ENCODE data around the gene MUC5B.
"Not testable (repeated sequence)": the region's sequence is repeated elsewhere in the genome, so short reads cannot be mapped to it uniquely, and the experiment has no call there.

MUC5B gene

GRCh38 chr11:1180171-1180570 lies 42.7 kb upstream of the MUC5B start:
- no peaks in the 10 kb centered on the region for H3K9me3 ChIP-seq (ENCODE audit: control insufficient read depth, low read depth, low read length)
- no peaks in the 10 kb centered on the region for H3K36me3 ChIP-seq (ENCODE audit: control insufficient read depth, low read depth, low read length)
- no peak overlapping the region for H3K9ac ChIP-seq (ENCODE audit: low read length)
- no peaks in the 10 kb centered on the region for H3K27me3 ChIP-seq (ENCODE audit: control insufficient read depth, insufficient read depth, low read length)
- H3K4me1 ChIP-seq (ENCODE audit: control insufficient read depth, low read depth, low read length) = no peaks in the 10 kb centered on the region
- H3K4me3 ChIP-seq (ENCODE audit: low read length) = no peak overlapping the region
- H3K27ac ChIP-seq (ENCODE audit: low read length) = no peak overlapping the region

GRCh38 chr11:1180947-1181391 lies 41.9 kb upstream of the MUC5B start:
- no peaks in the 10 kb centered on the region for H3K9me3 ChIP-seq (ENCODE audit: control insufficient read depth, low read depth, low read length)
- no peak overlapping the region for H3K9ac ChIP-seq (ENCODE audit: low read length)
- no peak overlapping the region for H3K27ac ChIP-seq (ENCODE audit: low read length)
- H3K4me3 ChIP-seq (ENCODE audit: low read length) = no peak overlapping the region
- H3K36me3 ChIP-seq (ENCODE audit: control insufficient read depth, low read depth, low read length) = no peaks in the 10 kb centered on the region
- H3K27me3 ChIP-seq (ENCODE audit: control insufficient read depth, insufficient read depth, low read length) = no peaks in the 10 kb centered on the region
- H3K4me1 ChIP-seq (ENCODE audit: control insufficient read depth, low read depth, low read length) = no peaks in the 10 kb centered on the region

- H3K4me3 ChIP-seq (ENCODE audit: low read length) = no peak overlapping the region
- H3K9ac ChIP-seq (ENCODE audit: low read length) = no peak overlapping the region
- no peaks in the 10 kb centered on the region for H3K36me3 ChIP-seq (ENCODE audit: control insufficient read depth, low read depth, low read length)
- H3K27ac ChIP-seq (ENCODE audit: low read length) = no peak overlapping the region
- no peaks in the 10 kb centered on the region for H3K27me3 ChIP-seq (ENCODE audit: control insufficient read depth, insufficient read depth, low read length)
- H3K9me3 ChIP-seq (ENCODE audit: control insufficient read depth, low read depth, low read length) = no peaks in the 10 kb centered on the region
- H3K4me1 ChIP-seq (ENCODE audit: control insufficient read depth, low read depth, low read length) = no peaks in the 10 kb centered on the region
Observed at GRCh38 chr11:1181420-1181819, 41.4 kb upstream of the MUC5B start.

GRCh38 chr11:1181853-1182535 lies 40.9 kb upstream of the MUC5B start:
- no peaks in the 10 kb centered on the region for H3K36me3 ChIP-seq (ENCODE audit: control insufficient read depth, low read depth, low read length)
- H3K27ac ChIP-seq (ENCODE audit: low read length) = no peak overlapping the region
- no peaks in the 10 kb centered on the region for H3K27me3 ChIP-seq (ENCODE audit: control insufficient read depth, insufficient read depth, low read length)
- no peaks in the 10 kb centered on the region for H3K4me1 ChIP-seq (ENCODE audit: control insufficient read depth, low read depth, low read length)
- no peaks in the 10 kb centered on the region for H3K9me3 ChIP-seq (ENCODE audit: control insufficient read depth, low read depth, low read length)
- H3K4me3 ChIP-seq (ENCODE audit: low read length) = no peak overlapping the region
- no peak overlapping the region for H3K9ac ChIP-seq (ENCODE audit: low read length)

- not testable (repeated sequence) for H3K4me3 ChIP-seq (ENCODE audit: low read length); H3K4me1 ChIP-seq (ENCODE audit: control insufficient read depth, low read depth, low read length); H3K27me3 ChIP-seq (ENCODE audit: control insufficient read depth, insufficient read depth, low read length); H3K9ac ChIP-seq (ENCODE audit: low read length); H3K36me3 ChIP-seq (ENCODE audit: control insufficient read depth, low read depth, low read length); H3K9me3 ChIP-seq (ENCODE audit: control insufficient read depth, low read depth, low read length); H3K27ac ChIP-seq (ENCODE audit: low read length)
Observed at GRCh38 chr11:1184139-1184538, 38.7 kb upstream of the MUC5B start.

- not testable (repeated sequence) for H3K4me3 ChIP-seq (ENCODE audit: low read length); H3K27ac ChIP-seq (ENCODE audit: low read length); H3K36me3 ChIP-seq (ENCODE audit: control insufficient read depth, low read depth, low read length); H3K4me1 ChIP-seq (ENCODE audit: control insufficient read depth, low read depth, low read length); H3K27me3 ChIP-seq (ENCODE audit: control insufficient read depth, insufficient read depth, low read length); H3K9me3 ChIP-seq (ENCODE audit: control insufficient read depth, low read depth, low read length); H3K9ac ChIP-seq (ENCODE audit: low read length)
Observed at GRCh38 chr11:1188451-1189130, 34.3 kb upstream of the MUC5B start.

- H3K27me3 ChIP-seq (ENCODE audit: control insufficient read depth, insufficient read depth, low read length); H3K9me3 ChIP-seq (ENCODE audit: control insufficient read depth, low read depth, low read length); H3K9ac ChIP-seq (ENCODE audit: low read length); H3K27ac ChIP-seq (ENCODE audit: low read length); H3K4me3 ChIP-seq (ENCODE audit: low read length); H3K4me1 ChIP-seq (ENCODE audit: control insufficient read depth, low read depth, low read length); H3K36me3 ChIP-seq (ENCODE audit: control insufficient read depth, low read depth, low read length): not testable (repeated sequence)
Observed at GRCh38 chr11:1189816-1190215, 33.0 kb upstream of the MUC5B start.

- H3K27ac ChIP-seq (ENCODE audit: low read length); H3K9me3 ChIP-seq (ENCODE audit: control insufficient read depth, low read depth, low read length); H3K9ac ChIP-seq (ENCODE audit: low read length); H3K4me1 ChIP-seq (ENCODE audit: control insufficient read depth, low read depth, low read length); H3K4me3 ChIP-seq (ENCODE audit: low read length); H3K36me3 ChIP-seq (ENCODE audit: control insufficient read depth, low read depth, low read length); H3K27me3 ChIP-seq (ENCODE audit: control insufficient read depth, insufficient read depth, low read length): not testable (repeated sequence)
Observed at GRCh38 chr11:1191786-1192470, 30.9 kb upstream of the MUC5B start.

- no peaks in the 10 kb centered on the region for H3K27me3 ChIP-seq (ENCODE audit: control insufficient read depth, insufficient read depth, low read length)
- H3K4me1 ChIP-seq (ENCODE audit: control insufficient read depth, low read depth, low read length) = no peaks in the 10 kb centered on the region
- H3K36me3 ChIP-seq (ENCODE audit: control insufficient read depth, low read depth, low read length) = no peaks in the 10 kb centered on the region
- no peaks in the 10 kb centered on the region for H3K9me3 ChIP-seq (ENCODE audit: control insufficient read depth, low read depth, low read length)
- H3K27ac ChIP-seq (ENCODE audit: low read length) = no peak overlapping the region
- H3K4me3 ChIP-seq (ENCODE audit: low read length) = no peak overlapping the region
- no peak overlapping the region for H3K9ac ChIP-seq (ENCODE audit: low read length)
Observed at GRCh38 chr11:1192741-1193325, 30.0 kb upstream of the MUC5B start.

- Histone ChIP-seq H3K27ac (ENCODE audit: low read length) (no peak overlapping the region), H3K27me3 (ENCODE audit: control insufficient read depth, insufficient read depth, low read length) (no peaks in the 10 kb centered on the region), H3K36me3 (ENCODE audit: control insufficient read depth, low read depth, low read length) (no peaks in the 10 kb centered on the region), H3K9me3 (ENCODE audit: control insufficient read depth, low read depth, low read length) (no peaks in the 10 kb centered on the region), H3K4me1 (ENCODE audit: control insufficient read depth, low read depth, low read length) (no peaks in the 10 kb centered on the region), H3K9ac (ENCODE audit: low read length) (no peak overlapping the region), H3K4me3 (ENCODE audit: low read length) (no peak overlapping the region)
Observed at GRCh38 chr11:1193326-1194230, 29.3 kb upstream of the MUC5B start.

Data from iPS-18a (cell line).